ENCODE data around the gene PCSK5.
"Not testable (repeated sequence)": the region's sequence is repeated elsewhere in the genome, so short reads cannot be mapped to it uniquely, and the experiment has no call there.

- not testable (repeated sequence) for TF ChIP-seq CTCF (conservative IDR thresholded peaks at IDR 0.05; ENCODE audit: low read length); EZH2phosphoT487 (IDR thresholded peaks at IDR 0.05; ENCODE audit: borderline replicate concordance, low read depth, low read length)
Observed at GRCh38 chr9:75868526-75868925, 21.9 kb upstream of the PCSK5 start.

Data from OCI-LY7 (cell line).